Activated B cell treated with CpG ODN at 0.5 μM for 24 hours (primary cell): ENCODE results near the gene LUZP2. TPM values are rescaled to one million over a fixed set of nuclear protein-coding genes. Genes with fewer than 3 reads are reported as not detected.

Experiments used
- ATAC-seq: fragments of 200-7000 bp; cut with Tn5 transposase; one replicate; pipeline ENCODE4 v1.10.0; 2021; ENCODE audit warnings: low read depth, mild to moderate bottlenecking, moderate library complexity
- CTCF ChIA-PET: fragments of 350-600 bp; sonication (Branson Sonifier 250); formaldehyde crosslinking; loops from one replicate; lab custom pipeline; 2021; ENCODE audit warnings: antibody characterized with exemption; lab: Charles Lee
- POLR2A ChIA-PET: fragments of 350-600 bp; sonication (Branson Sonifier 250); formaldehyde crosslinking; loops from one replicate; lab custom pipeline; 2021; ENCODE audit warnings: antibody characterized with exemption; lab: Charles Lee
- DNase-seq: peaks from one replicate; pipeline ENCODE4 v3.0.0; 2022
- H3K27ac Mint-ChIP-seq: one replicate; pipeline ENCODE4 v1.8.0; 2020; ENCODE audit warnings: mixed read lengths
- H3K27me3 Mint-ChIP-seq: one replicate; pipeline ENCODE4 v1.8.0; 2021; ENCODE audit warnings: mixed read lengths
- H3K36me3 Mint-ChIP-seq: one replicate; pipeline ENCODE4 v1.8.0; 2021; ENCODE audit warnings: low read depth, mixed read lengths
- H3K4me1 Mint-ChIP-seq: one replicate; pipeline ENCODE4 v1.8.0; 2021; ENCODE audit warnings: mixed read lengths
- H3K4me3 Mint-ChIP-seq: one replicate; pipeline ENCODE4 v1.8.0; 2020; ENCODE audit warnings: mild to moderate bottlenecking, mixed read lengths
- H3K9me3 Mint-ChIP-seq: one replicate; pipeline ENCODE4 v1.8.0; 2020; ENCODE audit warnings: mixed read lengths
- CTCF ChIP-seq: fragments of 200-600 bp; IDR thresholded peaks from one replicate; pipeline ENCODE4 v1.8.0; 2022; ENCODE audit warnings: antibody characterized with exemption, mild to moderate bottlenecking
- intact Hi-C: fragments of 100-400 bp; cut with micrococcal nuclease; formaldehyde crosslinking; loops from one replicate; pipeline ENCODE4 v1.15.1; 2024
- total RNA-seq: library from RNA; stranded (reverse); gene quantifications from 2 replicates; pipeline ENCODE4 v1.2.3, GENCODE V29; 2022

The LUZP2 gene
- total RNA-seq, 1 donor from 2014 or later: not detected

- no peak for DNase-seq
- intact Hi-C loops: no loop called here
- H3K9me3 Mint-ChIP-seq: no peaks in the 10 kb centered on the region
- no peak overlapping the region for H3K4me3 Mint-ChIP-seq
- CTCF ChIA-PET: no interaction called here
- no peak for TF ChIP-seq CTCF
- no peak for ATAC-seq
- no peak overlapping the region for H3K27ac Mint-ChIP-seq
- peaks cover 4% of the 10 kb centered on the region for H3K4me1 Mint-ChIP-seq
- H3K27me3 Mint-ChIP-seq: no peaks in the 10 kb centered on the region
- no peaks in the 10 kb centered on the region for H3K36me3 Mint-ChIP-seq
- POLR2A ChIA-PET: no interaction called here
Measured at GRCh38 chr11:24762076-24762475, 265.2 kb downstream of the LUZP2 start.

GRCh38 chr11:24767411-24767810 lies 270.6 kb downstream of the LUZP2 start:
- no peak overlapping the region for H3K4me3 Mint-ChIP-seq
- H3K4me1 Mint-ChIP-seq: no peaks in the 10 kb centered on the region
- intact Hi-C loops: no loop called here
- ChIA-PET POLR2A (no interaction called here), CTCF (no interaction called here)
- no peaks in the 10 kb centered on the region for H3K36me3 Mint-ChIP-seq
- no peak for TF ChIP-seq CTCF
- no peak overlapping the region for H3K27ac Mint-ChIP-seq
- H3K27me3 Mint-ChIP-seq: no peaks in the 10 kb centered on the region
- ATAC-seq (no peak), DNase-seq (no peak)
- no peaks in the 10 kb centered on the region for H3K9me3 Mint-ChIP-seq

GRCh38 chr11:24773322-24773721 lies 276.5 kb downstream of the LUZP2 start:
- CTCF ChIA-PET: no interaction called here
- Mint-ChIP-seq H3K27ac (no peak overlapping the region), H3K4me1 (no peaks in the 10 kb centered on the region), H3K9me3 (no peaks in the 10 kb centered on the region), H3K4me3 (no peak overlapping the region), H3K36me3 (no peaks in the 10 kb centered on the region), H3K27me3 (no peaks in the 10 kb centered on the region)
- POLR2A ChIA-PET: no interaction called here
- ATAC-seq (no peak), DNase-seq (no peak)
- no peak for TF ChIP-seq CTCF
- intact Hi-C loops: no loop called here

- H3K9me3 Mint-ChIP-seq: no peaks in the 10 kb centered on the region
- intact Hi-C loops: no loop called here
- H3K4me1 Mint-ChIP-seq: peaks cover 2% of the 10 kb centered on the region
- no peak for TF ChIP-seq CTCF
- no peaks in the 10 kb centered on the region for H3K36me3 Mint-ChIP-seq
- H3K27me3 Mint-ChIP-seq: no peaks in the 10 kb centered on the region
- ChIA-PET POLR2A (no interaction called here), CTCF (no interaction called here)
- DNase-seq (no peak), ATAC-seq (no peak)
- H3K27ac Mint-ChIP-seq: no peak overlapping the region
- no peak overlapping the region for H3K4me3 Mint-ChIP-seq
Measured at GRCh38 chr11:24779791-24780190, 282.9 kb downstream of the LUZP2 start.

- TF ChIP-seq CTCF: no peak
- intact Hi-C loops: no loop called here
- H3K9me3 Mint-ChIP-seq: no peaks in the 10 kb centered on the region
- no peaks in the 10 kb centered on the region for H3K36me3 Mint-ChIP-seq
- no peak for ATAC-seq
- ChIA-PET POLR2A (no interaction called here), CTCF (no interaction called here)
- no peaks in the 10 kb centered on the region for H3K27me3 Mint-ChIP-seq
- H3K4me1 Mint-ChIP-seq: peaks cover 2% of the 10 kb centered on the region
- no peak overlapping the region for H3K27ac Mint-ChIP-seq
- H3K4me3 Mint-ChIP-seq: no peak overlapping the region
- DNase-seq: no peak
Measured at GRCh38 chr11:24781288-24781687, 284.4 kb downstream of the LUZP2 start.
